Hepatocyte (in vitro differentiated cells): Measurements from ENCODE around the gene RANBP17. TPM values are rescaled to one million over a fixed set of nuclear protein-coding genes. Genes with fewer than 3 reads are reported as not detected.

Experiments used
- DNase-seq: peaks from one replicate; pipeline ENCODE4 v3.0.0-alpha.2; 2016; ENCODE audit warnings: low spot score
- H2AFZ ChIP-seq: fragments of 200-600 bp; sonication (generic); 2 replicates; pipeline ENCODE4 v1.6.0; 2016; ENCODE audit warnings: antibody characterized with exemption, mild to moderate bottlenecking
- H3K27ac ChIP-seq: fragments of 200-600 bp; sonication (generic); 2 replicates; pipeline ENCODE4 v1.5.1; 2016; ENCODE audit warnings: mild to moderate bottlenecking
- H3K27me3 ChIP-seq: fragments of 200-600 bp; sonication (generic); 2 replicates; pipeline ENCODE4 v1.6.1; 2016
- H3K36me3 ChIP-seq: fragments of 200-600 bp; sonication (generic); replicated peaks from 2 replicates; pipeline ENCODE4 v1.5.1; 2016; ENCODE audit warnings: low read depth; ENCODE audit not compliant: insufficient read depth
- H3K4me1 ChIP-seq: fragments of 200-600 bp; sonication (generic); 2 replicates; pipeline ENCODE4 v1.5.1; 2016; ENCODE audit warnings: mild to moderate bottlenecking, moderate library complexity; ENCODE audit not compliant: insufficient read depth
- H3K4me2 ChIP-seq: fragments of 200-600 bp; sonication (generic); 2 replicates; pipeline ENCODE4 v1.6.0; 2016
- H3K4me3 ChIP-seq: fragments of 200-600 bp; sonication (generic); 2 replicates; pipeline ENCODE4 v1.5.1; 2016; ENCODE audit warnings: mild to moderate bottlenecking
- H3K79me2 ChIP-seq: fragments of 200-600 bp; sonication (generic); 2 replicates; pipeline ENCODE4 v1.6.0; 2017; ENCODE audit warnings: mild to moderate bottlenecking
- H3K9me2 ChIP-seq: fragments of 200-600 bp; sonication (generic); replicated peaks from 2 replicates; pipeline ENCODE4 v1.6.0; 2017; ENCODE audit warnings: mild to moderate bottlenecking; ENCODE audit not compliant: insufficient read depth
- H3K9me3 ChIP-seq: fragments of 200-600 bp; sonication (generic); 2 replicates; pipeline ENCODE4 v1.5.1; 2016; ENCODE audit warnings: low read depth, mild to moderate bottlenecking
- H4K20me1 ChIP-seq: fragments of 200-600 bp; sonication (generic); 2 replicates; pipeline ENCODE4 v1.6.0; 2016; ENCODE audit warnings: mild to moderate bottlenecking; ENCODE audit not compliant: insufficient read depth, poor library complexity, severe bottlenecking
- EZH2 ChIP-seq: fragments of 200-600 bp; sonication (generic); IDR thresholded peaks from 2 replicates; pipeline ENCODE4 v1.6.1; 2016; ENCODE audit warnings: antibody characterized with exemption, mild to moderate bottlenecking, borderline replicate concordance
- EZH2phosphoT487 ChIP-seq: fragments of 200-600 bp; sonication (generic); IDR thresholded peaks from one replicate; pipeline ENCODE4 v1.6.1; 2018; ENCODE audit warnings: antibody characterized with exemption, mild to moderate bottlenecking, low read depth, moderate library complexity; ENCODE audit not compliant: unreplicated experiment, severe bottlenecking
- WGBS: methylation state at CpG from one replicate; pipeline ENCODE4 v1.1.6; 2016; ENCODE audit warnings: low lambda C conversion rate; ENCODE audit errors: missing lambda C conversion rate; 5-methylcytosine and 5-hydroxymethylcytosine counted together
- polyA plus RNA-seq: library from polyadenylated mRNA; unstranded; fragments of >200 nt; fragmentation: Nextera tagmentation; extraction: Ambion mirVana; gene quantifications from 2 replicates; pipeline ENCODE4 v1.2.1, GENCODE V29; 2016
- total RNA-seq: library from RNA; depleted of rRNA; stranded (reverse); fragments of >200 nt; gene quantifications from 2 replicates; pipeline ENCODE4 v1.2.3, GENCODE V29; 2014
- TF ChIP-seq, protein P1 (sequence below): fragments of 200-600 bp; sonication (generic); IDR thresholded peaks from 2 replicates; pipeline ENCODE4 v1.5.1; 2016; ENCODE audit warnings: antibody characterized with exemption, mild to moderate bottlenecking; ENCODE audit not compliant: poor library complexity

RANBP17 gene
- total and polyA plus RNA-seq, 2 experiments from 2014 or later, result 11.7 to 17.1 TPM

GRCh38 chr5:170937072-170937471 is 75.3 kb downstream of the RANBP17 start:
- H3K4me1 ChIP-seq, result no peaks in the 10 kb centered on the region
- H3K9me2 ChIP-seq, result no peaks in the 10 kb centered on the region
- no peak overlapping the region for H3K4me3 ChIP-seq
- no peaks in the 10 kb centered on the region for H3K27me3 ChIP-seq
- H2AFZ ChIP-seq, result no peak overlapping the region
- TF ChIP-seq EZH2, result no peak
- no peak for TF ChIP-seq EZH2phosphoT487
- TF ChIP-seq, protein P1, sequence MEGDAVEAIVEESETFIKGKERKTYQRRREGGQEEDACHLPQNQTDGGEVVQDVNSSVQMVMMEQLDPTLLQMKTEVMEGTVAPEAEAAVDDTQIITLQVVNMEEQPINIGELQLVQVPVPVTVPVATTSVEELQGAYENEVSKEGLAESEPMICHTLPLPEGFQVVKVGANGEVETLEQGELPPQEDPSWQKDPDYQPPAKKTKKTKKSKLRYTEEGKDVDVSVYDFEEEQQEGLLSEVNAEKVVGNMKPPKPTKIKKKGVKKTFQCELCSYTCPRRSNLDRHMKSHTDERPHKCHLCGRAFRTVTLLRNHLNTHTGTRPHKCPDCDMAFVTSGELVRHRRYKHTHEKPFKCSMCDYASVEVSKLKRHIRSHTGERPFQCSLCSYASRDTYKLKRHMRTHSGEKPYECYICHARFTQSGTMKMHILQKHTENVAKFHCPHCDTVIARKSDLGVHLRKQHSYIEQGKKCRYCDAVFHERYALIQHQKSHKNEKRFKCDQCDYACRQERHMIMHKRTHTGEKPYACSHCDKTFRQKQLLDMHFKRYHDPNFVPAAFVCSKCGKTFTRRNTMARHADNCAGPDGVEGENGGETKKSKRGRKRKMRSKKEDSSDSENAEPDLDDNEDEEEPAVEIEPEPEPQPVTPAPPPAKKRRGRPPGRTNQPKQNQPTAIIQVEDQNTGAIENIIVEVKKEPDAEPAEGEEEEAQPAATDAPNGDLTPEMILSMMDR, result no peak
- H3K27ac ChIP-seq, result no peak overlapping the region
- DNase-seq, result no peak
- no peaks in the 10 kb centered on the region for H3K36me3 ChIP-seq
- no peaks in the 10 kb centered on the region for H3K79me2 ChIP-seq
- no peak overlapping the region for H3K4me2 ChIP-seq
- no peaks in the 10 kb centered on the region for H3K9me3 ChIP-seq
- no peaks in the 10 kb centered on the region for H4K20me1 ChIP-seq

GRCh38 chr5:170937914-170938313 is 76.1 kb downstream of the RANBP17 start:
- no peaks in the 10 kb centered on the region for H3K79me2 ChIP-seq
- H3K9me3 ChIP-seq, result no peaks in the 10 kb centered on the region
- no peak overlapping the region for H2AFZ ChIP-seq
- TF ChIP-seq EZH2phosphoT487 (no peak), EZH2 (no peak)
- TF ChIP-seq, protein P1, result no peak
- 58% methylated on average over 5 of the region's 5 CpGs for WGBS
- H3K36me3 ChIP-seq, result no peaks in the 10 kb centered on the region
- no peak overlapping the region for H3K27ac ChIP-seq
- H3K4me3 ChIP-seq, result no peak overlapping the region
- no peaks in the 10 kb centered on the region for H3K4me1 ChIP-seq
- no peak for DNase-seq
- no peaks in the 10 kb centered on the region for H3K27me3 ChIP-seq
- no peaks in the 10 kb centered on the region for H3K9me2 ChIP-seq
- no peak overlapping the region for H3K4me2 ChIP-seq
- no peaks in the 10 kb centered on the region for H4K20me1 ChIP-seq

DNA sequence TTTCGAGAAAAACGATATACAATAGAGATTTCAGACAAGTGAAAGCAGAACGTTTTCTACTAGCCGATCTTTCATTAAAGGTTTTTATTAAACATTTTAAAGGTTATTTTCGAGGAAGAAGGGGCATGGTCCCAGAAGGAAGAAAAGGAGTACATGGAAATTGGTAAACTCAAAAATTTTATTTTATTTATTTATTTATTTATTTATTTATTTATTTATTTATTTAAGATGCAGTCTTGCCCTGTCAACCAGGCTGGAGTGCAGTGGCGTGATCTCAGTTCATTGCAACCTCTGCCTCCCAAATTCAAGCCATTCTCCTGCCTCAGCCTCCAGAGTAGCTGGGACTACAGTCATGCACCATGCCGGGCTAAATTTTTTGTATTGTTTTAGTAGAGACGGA is 77.4 kb downstream of the RANBP17 start:
- Histone ChIP-seq H3K4me2 (no peak overlapping the region), H3K4me1 (no peaks in the 10 kb centered on the region), H3K9me3 (no peaks in the 10 kb centered on the region), H3K4me3 (no peak overlapping the region), H3K36me3 (no peaks in the 10 kb centered on the region), H3K9me2 (no peaks in the 10 kb centered on the region), H3K27me3 (no peaks in the 10 kb centered on the region), H2AFZ (no peak overlapping the region), H4K20me1 (no peaks in the 10 kb centered on the region), H3K27ac (no peak overlapping the region), H3K79me2 (no peaks in the 10 kb centered on the region)
- 73% methylated on average over 8 of the region's 8 CpGs for WGBS
- TF ChIP-seq, protein P1, result no peak
- TF ChIP-seq EZH2 (no peak), EZH2phosphoT487 (no peak)
- DNase-seq, result no peak

DNA sequence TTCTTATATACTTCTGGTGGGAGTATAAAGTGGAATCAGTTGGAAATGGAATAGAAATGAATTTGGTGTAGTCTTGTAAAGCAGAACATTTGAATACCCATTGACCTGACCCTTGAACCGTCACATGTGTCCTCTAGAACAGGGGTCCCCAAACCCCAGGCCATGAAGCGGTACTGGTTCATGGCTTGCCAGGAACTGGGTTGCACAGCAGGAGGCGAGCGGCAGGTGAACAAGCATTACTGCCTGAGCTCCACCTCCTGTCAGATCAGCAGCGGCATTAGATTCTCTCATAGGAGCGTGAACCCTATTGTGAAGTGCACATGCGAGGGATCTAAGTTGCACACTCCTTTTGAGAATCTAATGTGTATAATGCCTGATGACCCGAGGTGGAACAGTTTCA is 80.0 kb downstream of the RANBP17 start:
- Histone ChIP-seq H3K4me3 (no peak overlapping the region), H3K27ac (no peak overlapping the region), H3K4me2 (no peak overlapping the region), H3K4me1 (no peaks in the 10 kb centered on the region), H3K36me3 (no peaks in the 10 kb centered on the region), H3K9me2 (no peaks in the 10 kb centered on the region), H3K9me3 (no peaks in the 10 kb centered on the region), H3K79me2 (no peaks in the 10 kb centered on the region), H3K27me3 (no peaks in the 10 kb centered on the region), H4K20me1 (no peaks in the 10 kb centered on the region), H2AFZ (no peak overlapping the region)
- 99% methylated on average over 8 of the region's 8 CpGs for WGBS
- no peak for DNase-seq
- TF ChIP-seq EZH2phosphoT487, result no peak
- TF ChIP-seq, protein P1, result no peak
- TF ChIP-seq EZH2, result no peak
